GM19455 (cell line): ENCODE measurements around the gene NDUFB10.
"Not testable (repeated sequence)": the region's sequence is repeated elsewhere in the genome, so short reads cannot be mapped to it uniquely, and the experiment has no call there.

ENCODE experiments used
- ATAC-seq: cut with Tn5 transposase; IDR thresholded peaks from one replicate; pipeline ENCODE4 v1.9.1; 2021; ENCODE audit not compliant: unreplicated experiment

NDUFB10 gene

DNA sequence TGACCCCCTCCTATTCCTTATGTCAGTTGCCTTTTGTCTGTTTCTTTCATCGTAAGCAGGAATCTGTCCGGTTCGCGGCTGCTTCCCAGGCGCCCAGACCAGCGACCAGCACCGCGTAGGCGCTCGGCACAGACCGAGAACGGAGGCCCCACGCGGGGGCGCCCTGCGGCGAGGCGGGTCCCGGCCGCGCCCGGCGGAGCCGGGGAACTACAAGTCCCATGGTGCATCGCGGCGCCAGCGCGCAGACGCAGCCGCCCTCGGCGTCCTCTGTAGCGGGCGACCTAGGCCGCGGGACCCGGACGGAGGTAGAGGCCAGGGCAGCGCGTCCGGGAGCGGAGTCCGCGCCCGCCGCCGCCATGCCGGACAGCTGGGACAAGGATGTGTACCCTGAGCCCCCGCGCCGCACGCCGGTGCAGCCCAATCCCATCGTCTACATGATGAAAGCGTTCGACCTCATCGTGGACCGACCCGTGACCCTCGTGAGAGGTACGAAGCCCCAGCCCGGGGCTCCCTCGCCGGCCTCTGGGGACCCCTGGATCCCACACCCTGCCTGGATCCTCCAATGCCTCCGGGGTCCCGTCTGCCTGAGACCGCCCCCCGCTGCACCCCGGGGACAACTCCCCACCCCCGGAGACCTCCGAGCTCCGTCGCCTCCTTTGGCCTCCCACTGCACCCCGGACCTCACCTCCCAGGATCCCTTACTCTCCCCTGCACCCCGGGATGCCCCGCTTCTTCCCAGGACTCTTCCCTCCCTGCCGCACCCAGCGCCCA lies at the start of gene NDUFB10:
Gene NDUFB10 (plus strand): TSS at position 270 of the 771 bp plus-strand sequence. CDS start 87 bp downstream, at position 357.
- peak; percentile 68 for ATAC-seq

DNA sequence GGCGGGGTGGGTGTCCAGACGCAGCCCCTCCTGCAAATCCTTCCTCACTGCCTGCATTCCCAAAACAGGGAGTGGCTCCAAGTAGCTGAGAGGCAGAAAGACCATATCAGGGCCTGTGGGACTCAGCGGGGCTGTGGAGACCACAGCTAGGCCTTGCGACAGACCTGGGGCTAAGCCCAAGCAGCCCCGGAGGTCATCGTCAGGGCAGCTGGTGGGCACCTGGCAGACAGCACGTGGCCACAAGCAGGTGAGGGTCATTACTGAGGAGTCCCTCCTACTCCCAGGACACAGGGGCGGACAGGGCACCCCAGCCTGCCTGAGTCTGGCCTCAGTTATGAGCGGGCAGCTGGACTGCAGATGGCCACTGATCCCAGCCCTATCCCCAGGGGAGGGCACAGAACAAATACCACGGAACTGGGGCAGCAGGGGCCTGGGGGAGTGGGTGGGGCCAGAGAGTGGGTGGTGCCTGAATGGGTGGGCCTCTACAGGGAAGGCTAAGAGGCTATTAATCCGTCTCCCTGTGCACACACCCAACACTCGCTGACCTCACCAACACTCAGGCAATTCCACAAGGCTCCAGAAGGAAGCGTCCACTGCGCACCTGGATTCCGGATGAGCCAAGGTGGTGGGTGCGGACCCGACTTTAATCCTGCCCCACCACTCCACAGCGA lies 49.6 kb upstream of the NDUFB10 start:
- no peak for ATAC-seq

DNA sequence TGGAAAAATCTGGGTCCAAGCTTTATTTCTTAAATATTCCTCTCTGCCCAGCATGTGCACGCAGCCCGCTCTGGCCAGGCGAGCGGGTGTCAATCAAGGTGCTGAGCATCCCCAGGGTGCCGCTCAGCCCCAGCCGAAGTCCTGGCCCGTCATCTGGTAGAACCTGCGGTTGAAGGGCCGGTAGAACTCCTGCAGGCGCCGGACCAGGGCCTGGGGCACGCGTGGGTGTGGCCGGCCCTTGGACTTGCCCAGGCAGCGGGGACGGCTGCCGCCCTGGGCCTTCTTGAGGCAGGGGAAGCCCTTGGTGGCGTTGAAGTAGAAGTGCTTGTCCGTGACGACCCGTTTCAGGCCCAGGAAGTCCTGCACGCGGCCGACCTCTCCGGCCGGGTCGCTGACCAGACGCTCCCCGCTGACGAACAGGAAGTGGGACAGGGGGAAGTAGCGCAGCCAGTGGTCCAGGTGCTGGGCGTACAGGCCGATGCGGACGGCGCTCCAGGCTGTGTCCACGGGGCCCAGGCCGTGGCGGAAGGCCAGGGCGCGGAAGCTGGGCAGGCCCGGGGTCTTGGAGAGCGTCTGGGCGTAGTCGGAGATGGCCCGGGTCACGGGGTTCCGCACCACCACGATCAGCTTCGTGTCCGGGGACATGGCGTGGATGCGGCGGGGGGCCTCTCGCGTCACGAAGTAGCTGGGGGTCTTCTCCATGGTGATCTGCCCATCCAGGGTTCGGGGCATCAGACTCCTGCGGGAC lies 47.7 kb upstream of the NDUFB10 start:
- ATAC-seq: no peak

DNA sequence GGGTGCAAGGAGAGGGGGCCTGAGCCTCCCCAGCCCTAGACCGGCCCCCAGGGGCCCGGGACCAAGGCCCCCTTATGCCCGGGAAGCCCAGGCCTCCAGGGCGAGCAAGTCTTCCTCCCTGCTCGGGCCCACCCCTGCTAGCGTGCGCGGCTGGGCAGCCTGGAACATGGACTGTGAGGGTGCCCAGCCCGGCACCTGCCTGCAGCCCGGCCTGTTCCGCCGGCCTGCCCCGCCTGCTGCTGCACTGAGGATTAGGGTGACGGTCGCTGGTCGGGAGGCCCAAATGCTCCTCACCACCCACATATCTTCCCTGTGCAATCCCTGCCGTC lies 47.2 kb upstream of the NDUFB10 start:
- no peak for ATAC-seq

DNA sequence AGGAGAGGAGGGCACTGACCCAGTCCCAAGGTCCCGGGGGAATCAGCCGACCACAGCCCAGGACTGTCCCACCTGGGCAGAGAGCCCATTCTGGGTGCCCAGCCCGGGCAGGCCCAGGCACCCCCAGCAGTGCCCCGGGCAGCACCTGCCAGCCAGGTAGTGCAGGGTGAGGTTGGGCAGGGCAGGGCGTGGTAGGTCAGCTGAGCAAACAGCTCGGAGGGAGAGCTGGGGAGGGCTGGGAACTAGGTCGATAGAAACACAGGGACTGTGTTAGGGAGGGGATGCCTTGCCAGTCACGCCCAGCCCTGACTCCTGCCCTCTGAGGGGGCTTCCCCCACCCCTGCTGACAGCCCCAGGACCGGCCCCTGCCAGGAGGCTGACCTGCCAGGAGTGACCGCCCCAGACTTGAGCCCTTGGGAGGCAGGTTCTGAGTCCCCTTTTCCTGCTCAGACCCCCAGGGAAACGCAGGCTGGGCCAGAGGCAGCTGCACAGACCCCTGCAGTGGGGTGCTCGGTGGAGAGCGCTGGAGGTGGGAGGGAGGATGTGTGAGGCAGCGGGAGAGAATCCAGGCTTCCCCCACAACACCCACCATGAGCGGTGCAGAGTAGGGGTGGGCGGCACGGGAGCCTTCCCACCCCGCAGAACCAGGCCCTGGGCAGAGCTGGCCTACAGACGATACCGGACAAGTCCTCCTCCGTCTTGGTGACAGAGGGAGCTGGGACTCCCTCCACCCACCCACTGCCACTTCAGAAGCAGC lies 45.8 kb upstream of the NDUFB10 start:
- no peak for ATAC-seq

DNA sequence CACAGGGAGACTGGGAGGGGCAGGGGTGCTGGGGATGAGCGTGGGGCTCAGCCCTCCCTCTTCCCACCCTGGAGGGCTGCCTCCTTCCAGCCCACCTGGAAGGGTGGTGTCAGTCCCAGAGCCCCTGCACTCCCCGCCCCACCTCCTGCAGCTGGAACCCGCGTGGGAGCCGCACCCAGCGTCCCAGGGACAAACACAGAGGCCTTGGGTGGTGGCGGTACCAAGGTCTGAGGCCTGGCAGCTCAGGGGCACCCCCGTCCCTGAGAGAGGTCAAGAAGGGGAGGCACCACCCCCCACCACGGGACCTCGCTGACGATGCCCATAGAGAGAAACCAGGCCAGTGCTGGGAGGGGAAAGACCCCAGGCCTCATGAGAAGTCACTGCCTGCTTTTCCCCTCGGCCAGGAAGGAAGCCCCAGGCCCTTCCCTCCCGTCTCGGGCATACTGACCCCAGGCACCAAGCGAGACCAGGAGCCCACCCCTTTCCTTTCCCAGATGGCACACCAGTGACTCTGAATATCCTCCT lies 45.2 kb upstream of the NDUFB10 start:
- no peak for ATAC-seq

DNA sequence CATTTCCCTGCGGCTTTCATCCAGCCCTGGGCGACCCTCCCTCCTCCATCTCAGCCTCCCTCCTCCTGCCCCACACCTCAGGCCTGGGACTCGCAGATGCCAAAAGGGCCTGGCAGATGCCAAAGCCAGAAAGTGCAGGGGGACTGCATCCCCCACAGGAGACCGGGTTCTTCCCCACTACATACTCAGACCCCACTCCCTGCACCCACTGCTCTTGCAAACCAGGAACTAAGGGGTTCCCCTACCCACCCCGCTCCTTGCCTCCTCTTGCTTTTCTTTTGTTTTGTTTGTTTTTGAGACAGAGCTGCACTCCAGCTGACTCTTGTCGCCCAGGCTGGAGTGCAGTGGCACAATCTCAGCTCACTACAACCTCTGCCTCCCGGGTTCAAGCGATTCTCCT lies 44.4 kb upstream of the NDUFB10 start:
- ATAC-seq: no peak

DNA sequence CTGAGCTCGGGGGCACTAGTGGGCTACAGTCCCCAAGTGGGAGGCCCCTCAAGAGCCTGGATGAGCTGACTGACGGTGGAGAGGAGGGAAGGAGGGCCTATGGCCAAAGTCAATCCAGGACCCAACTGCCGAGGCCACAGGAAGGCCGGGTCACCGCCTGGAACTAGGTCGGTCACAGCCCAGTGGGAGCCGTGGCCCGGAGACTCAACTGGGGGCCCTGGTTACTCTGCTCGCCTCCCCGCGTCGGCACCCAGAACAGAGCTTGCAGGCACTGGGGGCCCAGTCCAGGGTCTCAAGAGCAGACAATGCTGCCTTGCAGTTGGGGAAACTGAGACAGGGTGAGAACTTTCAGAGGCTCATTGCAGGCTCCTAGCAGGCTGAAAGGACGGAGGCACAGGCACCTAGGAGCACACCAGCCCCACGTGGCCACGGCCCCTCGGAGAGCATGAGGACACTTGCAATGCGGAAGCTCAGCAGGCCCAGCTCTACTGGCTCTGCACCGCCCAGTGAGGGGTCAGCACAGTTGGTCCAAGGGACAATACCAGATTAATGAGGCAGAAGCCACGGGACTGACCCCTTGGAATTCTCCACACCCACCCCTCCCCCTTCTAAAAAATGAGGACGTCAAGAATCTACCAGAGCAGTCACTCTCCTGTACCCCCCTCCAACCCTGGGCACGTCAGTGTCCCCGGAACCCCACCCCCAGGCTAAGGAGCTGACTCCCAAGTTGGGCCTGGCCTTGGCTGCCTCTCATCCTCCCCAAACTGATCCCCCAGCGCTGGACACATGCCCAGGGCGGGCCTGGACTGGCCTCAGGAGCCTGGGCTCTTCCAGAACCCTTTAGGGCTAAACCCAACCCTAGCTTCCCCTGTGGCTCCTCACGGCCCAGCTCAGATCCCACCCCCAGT lies 43.4 kb upstream of the NDUFB10 start:
- ATAC-seq: no peak

DNA sequence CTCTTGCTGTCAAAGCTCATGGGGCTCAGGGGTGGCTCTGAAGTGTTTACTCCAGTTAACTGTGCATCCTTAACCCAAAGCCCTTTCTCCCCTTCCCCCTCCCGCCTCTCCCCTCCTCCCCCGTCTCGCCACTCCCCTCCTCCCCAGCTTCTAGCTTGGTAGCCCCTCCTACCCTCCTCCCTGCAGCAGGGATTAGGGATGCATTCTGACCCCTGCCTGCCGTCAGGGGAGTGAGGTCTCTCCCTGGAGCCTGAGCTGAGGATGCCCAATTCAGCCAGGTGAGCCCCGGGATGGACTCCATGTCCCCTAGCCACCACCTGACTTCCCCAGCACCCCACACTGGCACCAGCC lies 42.7 kb upstream of the NDUFB10 start:
- no peak for ATAC-seq

DNA sequence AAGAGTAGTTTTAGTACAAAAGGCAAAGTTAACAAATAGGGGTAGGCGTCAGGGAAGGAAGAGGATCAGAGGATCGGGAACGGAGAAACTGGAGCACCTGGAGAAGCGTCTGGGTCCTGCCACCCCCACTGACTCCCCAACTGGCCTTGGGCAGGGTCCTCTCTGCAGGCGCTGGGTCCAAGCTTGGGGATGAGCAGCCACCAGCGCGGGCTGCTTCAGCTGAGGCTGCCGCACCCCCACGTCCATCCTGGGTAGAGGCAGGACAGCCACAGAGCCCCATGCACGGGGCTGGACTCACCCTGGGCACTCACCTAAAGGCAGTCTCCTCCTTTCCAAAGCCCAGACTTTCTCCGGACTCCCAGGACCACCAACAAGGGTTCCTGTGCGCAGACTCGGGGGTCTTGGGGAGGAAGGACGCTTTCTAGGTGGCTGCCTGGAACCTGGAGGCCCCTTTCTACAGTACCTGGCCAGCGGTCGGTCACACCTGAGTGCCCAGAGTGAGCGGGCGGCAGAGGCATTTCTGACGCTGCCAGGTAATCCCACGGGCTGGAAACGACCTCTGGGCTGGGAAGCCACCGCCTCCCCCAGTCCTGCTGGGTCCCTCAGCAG lies 42.2 kb upstream of the NDUFB10 start:
- ATAC-seq: no peak

DNA sequence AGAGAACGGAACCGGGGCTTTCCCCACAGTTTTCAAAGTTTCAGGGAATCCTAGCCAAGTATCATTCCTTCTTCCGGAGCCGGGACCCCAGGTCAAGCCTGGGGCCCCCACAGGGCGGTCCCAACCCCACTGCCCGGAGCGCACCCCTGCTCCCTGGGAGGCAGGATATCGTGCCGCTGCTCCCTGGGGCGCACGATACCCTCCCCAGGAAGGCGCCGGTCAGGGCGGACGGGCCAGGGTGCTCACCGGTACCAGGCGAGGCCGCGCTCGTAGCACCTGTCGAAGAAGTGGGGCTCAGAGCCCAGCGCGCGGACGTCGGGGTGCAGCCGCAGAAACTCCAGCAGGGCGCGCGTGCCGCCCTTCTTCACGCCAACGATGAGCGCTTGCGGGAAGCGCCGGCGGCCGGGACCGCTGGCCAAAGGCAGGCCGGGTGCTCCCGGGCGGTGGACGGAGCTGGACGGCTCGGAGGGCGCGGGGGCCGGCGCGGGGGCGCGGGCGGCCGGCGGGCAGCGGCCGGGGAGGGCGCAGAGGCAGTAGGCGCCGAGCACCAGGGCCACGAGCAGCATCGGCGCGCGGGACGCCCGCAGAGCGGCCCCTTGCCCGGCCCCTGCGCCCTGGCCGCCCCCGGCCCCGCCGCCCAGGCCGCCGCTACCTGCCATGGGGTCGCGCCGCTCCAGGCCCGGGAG lies 41.5 kb upstream of the NDUFB10 start:
- ATAC-seq: no peak

DNA sequence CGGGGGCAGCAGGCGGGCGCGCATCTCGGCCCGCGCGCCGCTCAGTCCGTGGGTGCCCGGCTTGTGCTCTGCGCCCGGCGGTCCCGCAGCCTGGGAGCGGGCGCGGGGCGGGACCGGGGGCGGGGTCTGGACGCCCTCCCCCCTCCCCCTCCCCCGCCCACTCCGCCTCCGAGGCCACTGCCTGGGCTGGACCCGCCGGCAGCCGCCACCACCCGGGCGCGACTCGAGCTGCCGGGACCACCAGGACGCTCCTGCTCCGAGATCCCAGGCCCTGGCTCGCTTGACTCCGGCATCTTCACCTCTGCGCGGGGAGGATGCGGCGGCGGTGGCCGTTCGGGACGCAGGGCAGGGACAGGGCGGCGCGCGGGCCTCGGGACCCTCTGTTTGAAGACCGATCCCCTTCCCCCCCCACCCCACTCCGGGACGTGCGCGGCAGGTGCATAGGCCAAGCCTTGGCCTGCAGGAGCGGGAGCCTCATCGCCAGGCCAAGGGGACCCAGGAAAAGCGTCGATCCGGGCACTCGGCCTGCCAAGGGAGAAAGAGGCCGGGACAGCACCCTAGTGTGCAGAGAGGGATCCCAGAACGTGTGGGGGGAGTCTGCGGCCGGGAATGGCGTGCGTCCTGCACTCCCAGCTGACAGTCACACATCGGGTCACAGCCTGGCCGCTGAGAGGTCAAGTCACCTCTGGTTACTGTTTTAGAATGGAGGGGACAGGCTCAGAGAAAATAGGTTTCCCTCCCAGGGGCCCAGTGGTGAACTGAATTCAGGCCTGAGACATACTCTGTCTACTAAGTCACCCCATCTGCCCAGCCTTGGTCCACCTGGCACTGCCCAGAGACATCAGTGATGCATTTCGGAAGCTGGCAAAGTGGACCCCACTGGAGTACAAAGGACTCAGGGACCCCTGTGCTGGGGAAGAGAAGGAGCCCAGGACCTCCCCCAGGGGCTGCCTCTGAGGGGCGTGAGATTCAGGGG lies 40.7 kb upstream of the NDUFB10 start, which contains the start of gene HS3ST6:
Gene HS3ST6 (minus strand): TSS at position 65 of the 976 bp plus-strand sequence. CDS start 92 bp downstream, outside the sequence.
- ATAC-seq: no peak

DNA sequence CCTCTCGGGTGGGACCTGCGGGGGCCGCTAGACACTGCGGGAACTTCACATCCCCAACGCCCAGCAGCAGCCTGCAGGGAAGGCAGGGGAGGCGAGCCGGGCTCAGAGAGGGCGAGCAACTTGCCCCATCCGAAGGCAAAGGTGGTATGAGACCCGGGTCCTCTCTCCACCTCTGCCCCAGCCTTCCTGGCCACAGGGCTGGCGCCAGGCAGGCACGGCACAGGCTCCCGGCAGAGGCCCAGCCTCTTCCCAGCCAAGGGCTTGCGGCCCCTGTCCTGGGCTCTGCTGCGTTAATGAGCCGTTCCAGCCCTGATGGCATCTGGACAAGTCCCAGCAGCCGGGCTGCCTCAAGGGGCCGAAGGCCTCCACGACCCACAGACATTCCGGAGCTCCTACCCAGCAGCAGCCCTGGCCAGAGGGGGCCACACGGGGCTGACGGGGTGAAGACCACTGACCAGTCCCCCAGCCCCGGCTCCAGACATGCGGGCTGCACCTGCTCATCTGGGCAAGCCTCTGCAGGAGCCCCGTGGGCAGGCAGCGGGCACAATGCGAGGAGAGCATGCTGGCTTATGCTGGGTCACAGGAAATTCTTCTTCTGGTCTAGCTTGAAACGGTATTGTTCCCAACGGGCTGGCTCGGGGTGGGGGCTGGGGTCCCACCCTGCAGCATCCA lies 39.9 kb upstream of the NDUFB10 start:
- ATAC-seq: no peak

DNA sequence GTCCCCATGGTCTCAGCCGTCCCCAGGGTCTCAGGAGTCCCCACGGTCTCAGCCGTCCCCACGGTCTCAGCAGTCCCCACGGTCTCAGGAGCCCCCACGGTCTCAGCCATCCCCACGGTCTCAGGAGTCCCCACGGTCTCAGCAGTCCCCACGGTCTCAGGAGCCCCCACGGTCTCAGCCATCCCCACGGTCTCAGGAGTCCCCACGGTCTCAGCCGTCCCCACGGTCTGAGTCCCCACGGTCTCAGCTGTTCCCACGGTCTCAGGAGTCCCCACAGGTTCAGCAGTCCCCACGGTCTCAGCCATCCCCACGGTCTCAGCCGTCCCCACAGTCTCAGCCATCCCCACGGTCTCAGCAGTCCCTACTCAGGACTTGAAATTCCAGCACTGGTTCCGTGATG lies 39.2 kb upstream of the NDUFB10 start:
- ATAC-seq: not testable (repeated sequence)

DNA sequence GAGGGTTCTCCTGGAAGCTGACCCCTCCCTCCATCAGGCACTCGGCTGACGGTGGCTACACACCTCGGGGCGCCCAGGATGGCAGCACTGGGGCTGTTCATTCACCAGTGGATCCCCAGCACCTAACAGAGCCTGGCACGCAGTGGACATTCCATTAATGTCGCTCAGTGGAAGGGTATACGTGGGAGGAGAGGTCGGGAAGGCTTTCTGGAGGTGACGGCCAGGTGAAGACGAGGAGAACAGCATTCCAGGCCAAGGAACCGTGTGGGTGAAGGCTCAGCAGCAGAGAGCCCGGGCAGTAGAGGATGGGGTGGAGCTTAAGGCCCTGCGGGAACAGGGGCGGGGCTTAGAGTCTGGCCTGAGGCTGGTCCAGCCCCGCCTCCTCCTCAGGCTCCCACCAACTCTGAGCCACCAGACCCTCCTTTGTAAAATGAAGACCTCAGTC lies 38.6 kb upstream of the NDUFB10 start:
- ATAC-seq: no peak

DNA sequence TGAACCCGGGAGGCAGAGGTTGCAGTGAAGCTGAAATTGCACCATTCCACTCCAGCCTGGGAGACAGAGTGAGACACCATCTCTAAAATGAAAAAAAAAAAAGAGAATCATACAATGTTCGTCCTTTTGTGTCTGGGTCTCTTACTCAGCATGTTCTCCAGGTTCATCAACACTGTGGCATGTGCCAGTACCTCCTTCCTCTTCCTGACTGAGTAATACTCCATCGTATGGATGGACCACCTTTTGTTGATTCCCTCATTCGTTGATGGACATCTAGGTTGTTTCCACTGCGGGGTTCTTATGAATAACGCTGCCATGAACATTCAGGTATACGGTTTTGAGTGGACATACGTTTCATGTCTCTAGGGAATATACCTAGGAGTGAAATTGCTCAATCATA lies 37.0 kb upstream of the NDUFB10 start:
- ATAC-seq: no peak
